Neural progenitor cell (in vitro differentiated cells): ENCODE data around the gene GRIN2A. TPM values are rescaled to one million over a fixed set of nuclear protein-coding genes. Genes with fewer than 3 reads are reported as not detected.

Source experiments
- DNase-seq: peaks from one replicate; pipeline ENCODE4 v3.0.0-alpha.2; 2016; ENCODE audit warnings: low spot score
- H2AFZ ChIP-seq: fragments of 200-600 bp; sonication (generic); replicated peaks from 2 replicates; pipeline ENCODE4 v1.6.1; 2016; ENCODE audit warnings: antibody characterized with exemption
- H3F3A ChIP-seq: fragments of 200-600 bp; sonication (generic); 2 replicates; pipeline ENCODE4 v1.6.1; 2016; ENCODE audit warnings: antibody characterized with exemption, low read depth
- H3K27ac ChIP-seq: fragments of 200-600 bp; sonication (generic); 2 replicates; pipeline ENCODE4 v1.5.1; 2016; ENCODE audit warnings: mild to moderate bottlenecking
- H3K27me3 ChIP-seq: fragments of 200-600 bp; sonication (generic); 2 replicates; pipeline ENCODE4 v1.6.1; 2016; ENCODE audit warnings: mild to moderate bottlenecking, moderate library complexity
- H3K36me3 ChIP-seq: fragments of 200-600 bp; sonication (generic); 2 replicates; pipeline ENCODE4 v1.5.1; 2016
- H3K4me1 ChIP-seq: fragments of 200-600 bp; sonication (generic); 2 replicates; pipeline ENCODE4 v1.6.1; 2016; ENCODE audit warnings: mixed run types
- H3K4me2 ChIP-seq: fragments of 200-600 bp; sonication (generic); 2 replicates; pipeline ENCODE4 v1.6.1; 2016
- H3K4me3 ChIP-seq: fragments of 200-600 bp; sonication (generic); 2 replicates; pipeline ENCODE4 v1.5.1; 2016
- H3K79me2 ChIP-seq: fragments of 200-600 bp; sonication (generic); 2 replicates; pipeline ENCODE4 v1.6.1; 2016; ENCODE audit warnings: low read depth
- H3K9ac ChIP-seq: fragments of 200-600 bp; sonication (generic); 2 replicates; pipeline ENCODE4 v1.6.1; 2016
- H3K9me3 ChIP-seq: fragments of 200-600 bp; sonication (generic); 2 replicates; pipeline ENCODE4 v1.5.1; 2016; ENCODE audit warnings: low read depth
- H4K20me1 ChIP-seq: fragments of 200-600 bp; sonication (generic); 2 replicates; pipeline ENCODE4 v1.6.1; 2016; ENCODE audit warnings: low read depth
- H3K27ac Mint-ChIP-seq: 3 replicates; pipeline ENCODE4 v1.8.0; 2021; ENCODE audit warnings: mixed read lengths
- H3K27me3 Mint-ChIP-seq: 2 replicates; pipeline ENCODE4 v1.8.0; 2022; ENCODE audit warnings: low read depth, mild to moderate bottlenecking, inconsistent platforms, moderate library complexity, mixed read lengths; ENCODE audit not compliant: insufficient read depth
- H3K36me3 Mint-ChIP-seq: 3 replicates; pipeline ENCODE4 v1.8.0; 2021; ENCODE audit warnings: mixed read lengths
- H3K4me1 Mint-ChIP-seq: 3 replicates; pipeline ENCODE4 v1.8.0; 2021; ENCODE audit warnings: mixed read lengths
- H3K4me3 Mint-ChIP-seq: 3 replicates; pipeline ENCODE4 v1.8.0; 2021; ENCODE audit warnings: mild to moderate bottlenecking, moderate library complexity, mixed read lengths
- H3K9me3 Mint-ChIP-seq: 3 replicates; pipeline ENCODE4 v1.8.0; 2020; ENCODE audit warnings: mixed read lengths
- EZH2 ChIP-seq: fragments of 200-600 bp; sonication (generic); IDR thresholded peaks from 2 replicates; pipeline ENCODE4 v1.6.1; 2017; ENCODE audit warnings: antibody characterized with exemption, mild to moderate bottlenecking, moderate library complexity
- EZH2phosphoT487 ChIP-seq: fragments of 200-600 bp; sonication (generic); IDR thresholded peaks from 2 replicates; pipeline ENCODE4 v1.6.1; 2017; ENCODE audit warnings: antibody characterized with exemption
- total RNA-seq: library from RNA; depleted of rRNA; stranded (reverse); fragments of >200 nt; gene quantifications from 2 replicates; pipeline ENCODE4 v1.2.3, GENCODE V29; 2015; ENCODE audit warnings: low replicate concordance
- TF ChIP-seq, protein P1 (sequence below): fragments of 200-600 bp; sonication (generic); IDR thresholded peaks from 2 replicates; pipeline ENCODE4 v1.5.1; 2017; ENCODE audit warnings: antibody characterized with exemption, mild to moderate bottlenecking

The GRIN2A gene
- total RNA-seq, 1 donor from 2014 or later, result 1.6 TPM

DNA sequence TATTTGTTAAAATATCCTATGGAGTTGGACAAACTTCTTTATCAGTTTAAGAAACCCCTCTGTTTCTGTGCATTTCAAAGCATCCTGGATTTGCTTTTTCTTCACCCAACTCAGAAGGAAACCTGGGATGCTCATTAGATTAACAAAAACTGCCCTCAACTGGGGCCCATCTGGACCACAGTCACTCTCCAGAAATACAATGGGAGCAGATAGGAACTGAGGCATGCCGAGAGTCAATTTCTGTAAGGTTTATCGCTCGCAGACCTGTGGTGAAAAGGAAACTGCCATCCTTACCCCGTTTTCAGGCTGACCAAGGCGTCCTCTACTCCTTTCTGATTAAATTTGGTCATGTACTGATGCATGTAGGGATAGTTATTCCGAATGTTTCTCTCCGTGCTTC lies 360.3 kb downstream of the GRIN2A start:
- Mint-ChIP-seq H3K27me3 (peaks cover 2% of the 10 kb centered on the region), H3K4me1 (peaks cover 46% of the 10 kb centered on the region), H3K9me3 (no peaks in the 10 kb centered on the region), H3K27ac (peak overlapping the region; percentile 24), H3K36me3 (no peaks in the 10 kb centered on the region), H3K4me3 (no peak overlapping the region)
- H3F3A ChIP-seq, result peaks cover 46% of the 10 kb centered on the region
- TF ChIP-seq, protein P1, sequence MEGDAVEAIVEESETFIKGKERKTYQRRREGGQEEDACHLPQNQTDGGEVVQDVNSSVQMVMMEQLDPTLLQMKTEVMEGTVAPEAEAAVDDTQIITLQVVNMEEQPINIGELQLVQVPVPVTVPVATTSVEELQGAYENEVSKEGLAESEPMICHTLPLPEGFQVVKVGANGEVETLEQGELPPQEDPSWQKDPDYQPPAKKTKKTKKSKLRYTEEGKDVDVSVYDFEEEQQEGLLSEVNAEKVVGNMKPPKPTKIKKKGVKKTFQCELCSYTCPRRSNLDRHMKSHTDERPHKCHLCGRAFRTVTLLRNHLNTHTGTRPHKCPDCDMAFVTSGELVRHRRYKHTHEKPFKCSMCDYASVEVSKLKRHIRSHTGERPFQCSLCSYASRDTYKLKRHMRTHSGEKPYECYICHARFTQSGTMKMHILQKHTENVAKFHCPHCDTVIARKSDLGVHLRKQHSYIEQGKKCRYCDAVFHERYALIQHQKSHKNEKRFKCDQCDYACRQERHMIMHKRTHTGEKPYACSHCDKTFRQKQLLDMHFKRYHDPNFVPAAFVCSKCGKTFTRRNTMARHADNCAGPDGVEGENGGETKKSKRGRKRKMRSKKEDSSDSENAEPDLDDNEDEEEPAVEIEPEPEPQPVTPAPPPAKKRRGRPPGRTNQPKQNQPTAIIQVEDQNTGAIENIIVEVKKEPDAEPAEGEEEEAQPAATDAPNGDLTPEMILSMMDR, result no peak
- no peak for TF ChIP-seq EZH2phosphoT487
- no peak for TF ChIP-seq EZH2
- H3K79me2 ChIP-seq, result no peaks in the 10 kb centered on the region
- peak; percentile 20 for DNase-seq
- peaks cover 50% of the 10 kb centered on the region for H3K4me1 ChIP-seq
- H3K9me3 ChIP-seq, result no peaks in the 10 kb centered on the region
- peak overlapping the region; percentile 74 for H3K27ac ChIP-seq
- no peaks in the 10 kb centered on the region for H4K20me1 ChIP-seq
- peak overlapping the region; percentile 22 for H3K4me3 ChIP-seq
- peak overlapping the region; percentile 69 for H3K4me2 ChIP-seq
- no peaks in the 10 kb centered on the region for H3K27me3 ChIP-seq
- H3K9ac ChIP-seq, result no peak overlapping the region
- no peaks in the 10 kb centered on the region for H3K36me3 ChIP-seq
- peak overlapping the region; percentile 77 for H2AFZ ChIP-seq

DNA sequence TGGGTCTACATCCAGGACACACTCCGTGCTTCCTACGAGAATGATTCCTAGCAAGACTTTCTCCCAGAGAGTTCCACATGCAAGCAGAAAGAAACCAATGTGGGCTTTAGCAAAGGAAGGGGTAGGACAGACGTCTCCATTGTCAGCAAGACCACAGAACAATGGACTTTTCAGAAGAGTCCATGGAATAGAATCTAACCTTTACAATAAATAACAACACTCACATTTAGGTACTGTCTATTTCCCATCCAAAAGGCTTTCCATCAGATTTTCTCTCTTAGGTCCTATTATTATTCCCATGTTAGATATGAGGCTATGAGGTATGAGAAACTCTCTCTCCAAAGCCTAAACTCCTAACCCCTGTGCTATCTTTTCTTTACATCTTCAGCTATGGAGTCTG lies 360.9 kb downstream of the GRIN2A start:
- Histone ChIP-seq H3K27ac (peak overlapping the region; percentile 74), H3K9ac (no peak overlapping the region), H3F3A (peaks cover 41% of the 10 kb centered on the region), H4K20me1 (no peaks in the 10 kb centered on the region), H3K27me3 (no peaks in the 10 kb centered on the region), H3K9me3 (no peaks in the 10 kb centered on the region), H3K4me1 (peaks cover 44% of the 10 kb centered on the region), H3K79me2 (no peaks in the 10 kb centered on the region), H3K36me3 (no peaks in the 10 kb centered on the region), H3K4me2 (peak overlapping the region; percentile 69), H3K4me3 (peak overlapping the region; percentile 22), H2AFZ (no peak overlapping the region)
- Mint-ChIP-seq H3K4me3 (no peak overlapping the region), H3K9me3 (no peaks in the 10 kb centered on the region), H3K27me3 (peaks cover 2% of the 10 kb centered on the region), H3K27ac (peak overlapping the region; percentile 59), H3K36me3 (no peaks in the 10 kb centered on the region), H3K4me1 (peaks cover 45% of the 10 kb centered on the region)
- TF ChIP-seq EZH2phosphoT487 (no peak), EZH2 (no peak)
- TF ChIP-seq, protein P1, result no peak
- no peak for DNase-seq

DNA sequence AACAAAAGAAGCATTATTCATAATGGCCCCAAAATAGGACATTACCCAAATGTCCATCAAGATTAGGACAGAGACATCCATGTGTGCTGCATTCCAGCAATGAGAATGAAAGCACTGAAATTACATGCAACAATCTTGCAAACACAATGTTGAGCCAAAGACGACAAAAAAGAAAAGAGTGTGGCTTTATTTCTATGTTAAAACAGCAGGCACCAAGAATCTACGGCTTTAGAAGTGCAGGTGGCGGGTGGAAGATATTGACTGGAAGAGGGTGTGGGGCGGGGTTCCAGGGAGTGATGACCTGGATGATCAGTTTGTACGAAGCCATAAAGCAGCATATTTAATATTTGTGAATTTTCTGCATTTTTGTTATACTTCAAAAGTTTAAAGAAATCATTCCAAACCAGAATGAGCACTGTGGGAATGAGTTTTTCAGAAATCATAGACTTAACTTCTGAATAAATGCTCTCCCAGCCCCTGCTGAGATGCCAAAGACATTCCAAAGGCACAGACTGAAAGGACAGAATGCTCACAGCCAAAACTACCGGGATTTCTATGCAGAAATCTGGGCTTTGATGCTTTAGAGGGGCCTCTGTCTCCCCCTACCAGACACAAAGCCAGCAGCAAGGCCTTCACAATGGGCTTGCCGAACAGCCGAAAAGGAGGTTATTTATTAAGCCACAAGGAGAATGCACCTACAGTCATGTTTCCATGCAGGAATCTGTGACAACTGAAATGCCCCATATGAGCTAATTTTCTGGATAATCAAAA lies 361.6 kb downstream of the GRIN2A start:
- no peaks in the 10 kb centered on the region for H3K79me2 ChIP-seq
- Mint-ChIP-seq H3K36me3 (no peaks in the 10 kb centered on the region), H3K27me3 (peaks cover 2% of the 10 kb centered on the region), H3K27ac (peak overlapping the region; percentile 64), H3K4me3 (peak overlapping the region; percentile 44), H3K4me1 (peaks cover 52% of the 10 kb centered on the region), H3K9me3 (no peaks in the 10 kb centered on the region)
- no peak overlapping the region for H3K9ac ChIP-seq
- peak overlapping the region; percentile 69 for H3K4me2 ChIP-seq
- H3F3A ChIP-seq, result peaks cover 41% of the 10 kb centered on the region
- peaks cover 42% of the 10 kb centered on the region for H3K4me1 ChIP-seq
- H3K9me3 ChIP-seq, result no peaks in the 10 kb centered on the region
- H3K4me3 ChIP-seq, result peak overlapping the region; percentile 32
- H2AFZ ChIP-seq, result no peak overlapping the region
- TF ChIP-seq, protein P1, result peak; percentile 57
- TF ChIP-seq EZH2phosphoT487, result no peak
- no peaks in the 10 kb centered on the region for H3K27me3 ChIP-seq
- DNase-seq, result peak; percentile 90
- H3K36me3 ChIP-seq, result no peaks in the 10 kb centered on the region
- no peaks in the 10 kb centered on the region for H4K20me1 ChIP-seq
- H3K27ac ChIP-seq, result peak overlapping the region; percentile 74
